Measurements from ENCODE around the gene RPS16. TPM values are rescaled to one million over a fixed set of nuclear protein-coding genes. Genes with fewer than 3 reads are reported as not detected.

Gene RPS16
- total and polyA plus RNA-seq, 2 of the 13 experiments (the other 11 are each of a cell fraction or from before 2014, with no cell fraction given), result 488 to 2,583 TPM

GRCh38 chr19:39428283-39429112, 7.3 kb downstream of the RPS16 start (continued):
- no peak for TF ChIP-seq ZNF34 (CRISPR knock-in tag; IDR thresholded peaks at IDR 0.05; ENCODE audit: borderline replicate concordance)
- no peak for TF ChIP-seq ZNF782 (CRISPR knock-in tag; IDR thresholded peaks at IDR 0.05; ENCODE audit: borderline replicate concordance)
- no peak for TF ChIP-seq NFE2 (CRISPR knock-in tag; IDR thresholded peaks at IDR 0.05)
- TF ChIP-seq ZNF563 (CRISPR knock-in tag; IDR thresholded peaks at IDR 0.05), result no peak
- TF ChIP-seq ZNF12 (CRISPR knock-in tag; IDR thresholded peaks at IDR 0.05), result no peak
- TF ChIP-seq HIVEP1 (CRISPR knock-in tag; IDR thresholded peaks at IDR 0.05), result no peak
- no peak for TF ChIP-seq ZNF720 (CRISPR knock-in tag; IDR thresholded peaks at IDR 0.05)
- 0 out of 4 replicates have a peak, but pooled peaks of 1 of the 2 experiments have one; percentile 22 for TF ChIP-seq ATF4 (CRISPR knock-in tag; IDR thresholded peaks at IDR 0.05)
- no peak for TF ChIP-seq ZNF746 (CRISPR knock-in tag; IDR thresholded peaks at IDR 0.05)
- no peak for TF ChIP-seq DNMT1 (CRISPR knock-in tag; IDR thresholded peaks at IDR 0.05)
- no peak for TF ChIP-seq KAT2B (IDR thresholded peaks at IDR 0.05; ENCODE audit: borderline replicate concordance, low read depth, low read length)
- TF ChIP-seq NPAS2 (CRISPR knock-in tag; IDR thresholded peaks at IDR 0.05; ENCODE audit: borderline replicate concordance), result no peak
- peak; percentile 55; the same call in 1 of the 2 replicates for TF ChIP-seq PRDM15 (CRISPR knock-in tag; IDR thresholded peaks at IDR 0.05)
- 0 out of 2 replicates have a peak, but pooled peaks have one; percentile 11 for TF ChIP-seq HOXA5 (CRISPR knock-in tag; IDR thresholded peaks at IDR 0.05)
- no peak for TF ChIP-seq ATF7-NPFF (CRISPR knock-in tag; IDR thresholded peaks at IDR 0.05; ENCODE audit: low read depth)
- no peak for TF ChIP-seq FIP1L1 (IDR thresholded peaks at IDR 0.05; ENCODE audit: borderline replicate concordance, insufficient read depth, low read depth, low read length)
- TF ChIP-seq ZNF567 (CRISPR knock-in tag; IDR thresholded peaks at IDR 0.05; ENCODE audit: borderline replicate concordance), result no peak
- TF ChIP-seq PLRG1 (conservative IDR thresholded peaks at IDR 0.05), result no peak
- TF ChIP-seq ZNF777 (CRISPR knock-in tag; IDR thresholded peaks at IDR 0.05), result no peak
- TF ChIP-seq TERF1 (CRISPR knock-in tag; IDR thresholded peaks at IDR 0.05), result no peak
- no peak for TF ChIP-seq PHF5A (CRISPR knock-in tag; IDR thresholded peaks at IDR 0.05; ENCODE audit: low read depth, unreplicated experiment)
- no peak for TF ChIP-seq ZNF7 (CRISPR knock-in tag; IDR thresholded peaks at IDR 0.05)

Measured in HepG2 (cell line).